A549 (cell line): Measurements from ENCODE around the gene EWSR1. TPM values are rescaled to one million over a fixed set of nuclear protein-coding genes. Genes with fewer than 3 reads are reported as not detected.

Experiments used
- ATAC-seq, 2 experiments: fragments of 200-7000 bp in 1 of 2; fragments of >200 bp in 1 of 2; cut with Nextera tagmentation in 1 of 2; cut with Tn5 transposase in 1 of 2; 3 replicates each; pipeline versions ENCODE4 v1.8.0 to v1.9.1; 2018 to 2020; ENCODE audit warnings: mild to moderate bottlenecking in 1 of 2, moderate library complexity in 1 of 2
- CTCF ChIA-PET: fragments of 300-600 bp; sonication (Branson Sonifier 250); formaldehyde crosslinking; extraction: SDS; loops from one replicate; lab custom pipeline; 2021; ENCODE audit warnings: antibody characterized with exemption, inconsistent platforms; lab: Yijun Ruan, JAX
- POLR2A ChIA-PET: fragments of 350-600 bp; formaldehyde crosslinking; extraction: SDS; loops from one replicate; lab custom pipeline; 2021; ENCODE audit warnings: antibody characterized with exemption, inconsistent platforms; lab: Yijun Ruan, JAX
- DNase-seq, 2 experiments: peaks; one replicate each; pipeline versions ENCODE4 v3.0.0 to v3.0.0-alpha.2; 2011 to 2016; ENCODE audit warnings: low read depth in 1 of 2, low spot score in 1 of 2
- FAIRE-seq: peaks from 2 replicates; lab custom pipeline; 2011; peaks lifted over from hg19 to GRCh38; lab: Jason Lieb, UNC
- H3K27ac ChIP-seq, 2 experiments: fragments of >200 bp; sonication (Bioruptor Twin); formaldehyde crosslinking; 3 replicates each; pipeline ENCODE4 v1.5.1; 2016 to 2017
- H3K4me1 ChIP-seq: fragments of >200 bp; sonication (Bioruptor Twin); formaldehyde crosslinking; 3 replicates; pipeline ENCODE4 v1.6.1; 2016
- H3K4me2 ChIP-seq: fragments of >200 bp; sonication (Bioruptor Twin); formaldehyde crosslinking; 3 replicates; pipeline ENCODE4 v1.6.1; 2016
- H3K4me3 ChIP-seq: fragments of >200 bp; sonication (Bioruptor Twin); formaldehyde crosslinking; 3 replicates; pipeline ENCODE4 v1.5.1; 2016
- H3K9me3 ChIP-seq: fragments of >200 bp; sonication (Bioruptor Twin); formaldehyde crosslinking; 3 replicates; pipeline ENCODE4 v1.6.1; 2016
- BHLHE40 ChIP-seq: IDR thresholded peaks from 2 replicates; pipeline ENCODE4 v1.6.1; 2012; ENCODE audit warnings: low read depth, low read length, inconsistent platforms
- CBX8 ChIP-seq: fragments of 200-600 bp; sonication (generic); IDR thresholded peaks from 2 replicates; pipeline ENCODE4 v1.6.1; 2016
- CHD2 ChIP-seq: fragments of 150-350 bp; IDR thresholded peaks from 2 replicates; pipeline ENCODE4 v1.6.1; 2014; ENCODE audit warnings: low read length; ENCODE audit not compliant: partially characterized antibody
- EHF ChIP-seq: fragments of 250-450 bp; sonication (Bioruptor Pico); IDR thresholded peaks from 2 replicates; pipeline ENCODE4 v1.5.0; 2020; ENCODE audit warnings: mild to moderate bottlenecking
- ESRRA ChIP-seq: fragments of 150-350 bp; IDR thresholded peaks from 2 replicates; pipeline ENCODE4 v1.6.1; 2014; ENCODE audit warnings: mild to moderate bottlenecking, low read length, borderline replicate concordance
- FOSB ChIP-seq: fragments of 250-450 bp; sonication (Bioruptor Pico); IDR thresholded peaks from 2 replicates; pipeline ENCODE4 v1.5.0; 2020; ENCODE audit warnings: mild to moderate bottlenecking, moderate library complexity
- JUNB ChIP-seq: fragments of >200 bp; sonication (Bioruptor Twin); formaldehyde crosslinking; IDR thresholded peaks from 2 replicates; pipeline ENCODE4 v1.6.1; 2016
- KDM5A ChIP-seq: fragments of 200-600 bp; sonication (generic); IDR thresholded peaks from 2 replicates; pipeline ENCODE4 v1.6.1; 2016; ENCODE audit warnings: antibody characterized with exemption, mild to moderate bottlenecking
- MYC ChIP-seq: IDR thresholded peaks from 2 replicates; pipeline ENCODE4 v1.6.1; 2012; ENCODE audit warnings: mild to moderate bottlenecking, inconsistent platforms, low read length, improper control_type of control experiment, borderline replicate concordance
- NFE2L2 ChIP-seq: fragments of 150-350 bp; conservative IDR thresholded peaks from 2 replicates; pipeline ENCODE4 v1.6.1; 2014; ENCODE audit warnings: low read length
- NPAS2 ChIP-seq: fragments of 250-450 bp; sonication (Bioruptor Pico); IDR thresholded peaks from 2 replicates; pipeline ENCODE4 v1.8.0; 2022; ENCODE audit warnings: mild to moderate bottlenecking, moderate library complexity, borderline replicate concordance
- RCOR1 ChIP-seq: fragments of 150-350 bp; IDR thresholded peaks from 2 replicates; pipeline ENCODE4 v1.6.1; 2014; ENCODE audit warnings: antibody characterized with exemption, low read length, low read depth
- RFX5 ChIP-seq: fragments of 450-650 bp; IDR thresholded peaks from 2 replicates; pipeline ENCODE4 v1.7.1; 2014; ENCODE audit warnings: antibody characterized with exemption, mild to moderate bottlenecking, moderate library complexity
- TFCP2L1 ChIP-seq: fragments of 250-450 bp; sonication (Bioruptor Pico); IDR thresholded peaks from 2 replicates; pipeline ENCODE4 v1.5.0; 2021; ENCODE audit warnings: mild to moderate bottlenecking
- TP53 ChIP-seq: fragments of 250-450 bp; sonication (Bioruptor Pico); IDR thresholded peaks from 2 replicates; pipeline ENCODE4 v1.5.0; 2021; ENCODE audit warnings: mild to moderate bottlenecking, moderate library complexity
- ZFP36 ChIP-seq: fragments of 450-650 bp; IDR thresholded peaks from 2 replicates; pipeline ENCODE4 v1.6.1; 2014; ENCODE audit warnings: borderline replicate concordance; ENCODE audit not compliant: partially characterized antibody
- WGBS: methylation state at CpG from one replicate; pipeline ENCODE4 v1.1.6; 2017; ENCODE audit errors: missing lambda C conversion rate; 5-methylcytosine and 5-hydroxymethylcytosine counted together
- polyA plus RNA-seq, 4 experiments: library from polyadenylated mRNA; depleted of rRNA in 3 of 4; stranded (reverse); fragments of >200 nt; fragmentation: RNase III in 1 of 4; extraction: RNeasy Plus Mini Kit Qiagen cat#74134 plus additional on column Dnase treatment in 1 of 4; gene quantifications; 2 replicates in 3 of 4; 3 replicates in 1 of 4; pipeline ENCODE4 v1.2.3, GENCODE V29; 2011 to 2017
- TF ChIP-seq, protein P1 (sequence below): IDR thresholded peaks from 2 replicates; pipeline ENCODE4 v1.6.1; 2012
- TF ChIP-seq, protein P2 (sequence below): fragments of >200 bp; sonication (Bioruptor Twin); formaldehyde crosslinking; IDR thresholded peaks from 2 replicates; pipeline ENCODE4 v1.6.1; 2016
- TF ChIP-seq, protein P3 (sequence below): fragments of >200 bp; sonication (Bioruptor Twin); formaldehyde crosslinking; IDR thresholded peaks from 3 replicates; pipeline ENCODE4 v1.6.1; 2016
- TF ChIP-seq, protein P4 (sequence below): fragments of >200 bp; sonication (Bioruptor Twin); formaldehyde crosslinking; IDR thresholded peaks from 3 replicates; pipeline ENCODE4 v1.5.1; 2016
- TF ChIP-seq, protein P5 (sequence below): fragments of 150-350 bp; IDR thresholded peaks from 2 replicates; pipeline ENCODE4 v1.6.1; 2014; ENCODE audit warnings: low read depth, mild to moderate bottlenecking, low read length

The EWSR1 gene
- polyA plus RNA-seq, 2 of the 4 experiments (the other 2 are of a cell fraction) = 146 to 281 TPM

DNA sequence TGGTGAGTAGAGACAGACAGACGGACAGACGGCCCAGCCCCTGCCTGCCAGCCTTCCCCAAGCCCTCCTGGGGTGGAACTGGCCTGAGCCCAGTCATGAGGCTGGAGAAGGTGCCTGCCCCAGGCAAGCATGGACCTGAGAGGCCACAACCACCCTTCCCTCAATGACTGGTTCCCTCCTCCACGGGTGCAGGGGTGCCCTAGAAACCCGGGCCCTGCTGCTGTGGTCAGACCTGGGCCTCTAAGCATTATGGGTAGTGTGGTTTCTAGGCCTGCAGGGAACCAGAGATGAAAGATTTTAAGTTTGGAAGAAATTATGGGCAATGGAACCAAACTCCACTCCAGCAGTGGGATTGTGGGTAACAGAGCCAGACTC, 13.8 kb upstream of the EWSR1 start:
- TF ChIP-seq BHLHE40 = no peak
- no peak for TF ChIP-seq CHD2
- TF ChIP-seq, protein P1, sequence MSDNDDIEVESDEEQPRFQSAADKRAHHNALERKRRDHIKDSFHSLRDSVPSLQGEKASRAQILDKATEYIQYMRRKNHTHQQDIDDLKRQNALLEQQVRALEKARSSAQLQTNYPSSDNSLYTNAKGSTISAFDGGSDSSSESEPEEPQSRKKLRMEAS = no peak
- no peak for TF ChIP-seq TP53
- no peak for TF ChIP-seq NPAS2 (CRISPR knock-in tag)
- TF ChIP-seq RCOR1 = no peak
- TF ChIP-seq RFX5 = no peak
- TF ChIP-seq, protein P2, sequence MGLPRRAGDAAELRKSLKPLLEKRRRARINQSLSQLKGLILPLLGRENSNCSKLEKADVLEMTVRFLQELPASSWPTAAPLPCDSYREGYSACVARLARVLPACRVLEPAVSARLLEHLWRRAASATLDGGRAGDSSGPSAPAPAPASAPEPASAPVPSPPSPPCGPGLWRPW = no peak
- ChIA-PET POLR2A (no interaction called here), CTCF (interaction anchor here (1.6 to 4.5 kb wide), 2 partner anchors 9 to 11 kb away, joined by 5 to 42 read pairs; no protein-coding TSS in a partner anchor)
- Histone ChIP-seq H3K4me3 (no peak overlapping the region), H3K27ac (no peak overlapping the region), H3K4me2 (no peak overlapping the region), H3K4me1 (no peaks in the 10 kb centered on the region), H3K9me3 (no peaks in the 10 kb centered on the region)
- ATAC-seq (no peak), FAIRE-seq (no peak), DNase-seq (no peak)
- WGBS = 50% methylated on average over 2 of the region's 4 CpGs

DNA sequence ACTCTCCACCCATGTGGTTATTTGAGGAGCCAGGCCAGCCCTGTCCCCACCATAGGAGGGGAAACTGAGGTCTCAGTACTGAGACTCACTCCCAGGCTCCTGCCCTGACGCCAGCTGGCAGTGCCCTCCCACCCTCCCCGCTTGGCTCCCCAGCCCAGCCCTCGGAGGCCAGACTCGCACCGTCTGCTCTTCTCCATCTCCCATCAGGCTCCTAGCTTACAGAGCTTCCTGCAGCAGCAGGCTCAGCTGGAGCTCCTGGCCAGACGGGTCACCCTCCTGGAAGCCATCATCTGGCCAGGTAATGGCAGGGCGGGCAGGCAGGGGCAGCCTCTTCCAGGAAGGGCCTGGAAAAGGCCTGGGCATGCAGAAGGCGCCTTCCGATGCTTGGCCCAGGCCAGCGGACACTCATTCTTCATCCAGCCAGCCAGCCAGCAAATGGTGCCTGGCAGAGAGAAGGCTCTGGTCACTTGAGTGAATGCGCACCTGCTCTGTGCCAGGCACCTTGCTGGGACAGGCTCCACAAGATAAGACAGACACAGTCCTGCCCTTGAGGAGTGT, 12.9 kb upstream of the EWSR1 start:
- TF ChIP-seq ESRRA (no peak), TFCP2L1 (CRISPR knock-in tag) (no peak)
- TF ChIP-seq, protein P2 = no peak
- TF ChIP-seq, protein P3, sequence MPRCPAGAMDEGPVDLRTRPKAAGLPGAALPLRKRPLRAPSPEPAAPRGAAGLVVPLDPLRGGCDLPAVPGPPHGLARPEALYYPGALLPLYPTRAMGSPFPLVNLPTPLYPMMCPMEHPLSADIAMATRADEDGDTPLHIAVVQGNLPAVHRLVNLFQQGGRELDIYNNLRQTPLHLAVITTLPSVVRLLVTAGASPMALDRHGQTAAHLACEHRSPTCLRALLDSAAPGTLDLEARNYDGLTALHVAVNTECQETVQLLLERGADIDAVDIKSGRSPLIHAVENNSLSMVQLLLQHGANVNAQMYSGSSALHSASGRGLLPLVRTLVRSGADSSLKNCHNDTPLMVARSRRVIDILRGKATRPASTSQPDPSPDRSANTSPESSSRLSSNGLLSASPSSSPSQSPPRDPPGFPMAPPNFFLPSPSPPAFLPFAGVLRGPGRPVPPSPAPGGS = no peak
- CTCF ChIA-PET = interaction anchor here (1.6 to 4.5 kb wide), 2 partner anchors 9 to 12 kb away, joined by 5 to 42 read pairs; no protein-coding TSS in a partner anchor
- Histone ChIP-seq H3K4me1 (no peaks in the 10 kb centered on the region), H3K27ac (no peak overlapping the region), H3K4me2 (no peak overlapping the region), H3K9me3 (no peaks in the 10 kb centered on the region), H3K4me3 (no peak overlapping the region)
- POLR2A ChIA-PET = no interaction called here
- FAIRE-seq (no peak), DNase-seq (no peak), ATAC-seq (no peak)
- 84% methylated on average over 6 of the region's 11 CpGs for WGBS

DNA sequence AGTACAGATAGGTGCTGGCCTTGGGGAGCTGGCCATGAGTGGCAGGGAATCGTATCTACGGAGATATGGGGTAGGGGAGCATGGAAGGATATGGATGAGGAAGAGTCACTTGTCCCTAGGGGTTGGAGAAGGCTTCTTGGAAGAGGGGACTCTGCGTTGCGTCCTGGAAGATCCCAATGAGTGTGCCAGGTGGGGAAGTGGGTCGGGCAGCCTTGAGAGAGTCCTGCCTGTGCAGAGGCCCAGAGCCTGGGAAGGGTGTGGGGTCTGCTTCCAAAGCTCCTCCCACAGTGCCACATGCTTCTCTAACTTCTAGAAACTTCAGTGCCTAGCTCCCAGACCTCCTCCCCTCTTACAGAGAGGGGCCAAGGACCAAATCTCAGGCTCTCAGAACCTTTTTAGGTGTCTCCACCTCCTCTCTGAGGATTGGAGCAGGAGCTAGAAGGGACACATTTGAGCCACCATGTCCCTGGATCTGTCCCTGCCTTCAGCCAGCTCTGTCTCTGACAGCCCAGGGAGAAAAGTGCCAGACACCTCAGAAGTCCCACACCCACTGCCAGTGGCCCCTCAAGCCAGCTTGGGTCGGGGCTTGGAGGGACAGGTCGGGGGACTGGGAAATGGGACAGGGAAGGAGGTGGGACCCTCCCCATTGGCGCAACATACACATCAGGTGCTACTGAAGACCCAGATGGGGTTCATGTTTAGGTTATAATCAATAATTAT, 11.3 kb upstream of the EWSR1 start:
- Histone ChIP-seq H3K27ac (no peak overlapping the region), H3K4me2 (no peak overlapping the region), H3K4me3 (no peak overlapping the region), H3K4me1 (no peaks in the 10 kb centered on the region), H3K9me3 (no peaks in the 10 kb centered on the region)
- CTCF ChIA-PET = interaction anchor here (0.6 to 4.5 kb wide), 3 partner anchors 9 to 799 kb away, joined by 3 to 42 read pairs (median 6); no protein-coding TSS in a partner anchor
- FAIRE-seq (no peak), ATAC-seq (no peak), DNase-seq (no peak)
- 88% methylated on average over 7 of the region's 8 CpGs for WGBS
- POLR2A ChIA-PET = no interaction called here
- TF ChIP-seq, protein P4, sequence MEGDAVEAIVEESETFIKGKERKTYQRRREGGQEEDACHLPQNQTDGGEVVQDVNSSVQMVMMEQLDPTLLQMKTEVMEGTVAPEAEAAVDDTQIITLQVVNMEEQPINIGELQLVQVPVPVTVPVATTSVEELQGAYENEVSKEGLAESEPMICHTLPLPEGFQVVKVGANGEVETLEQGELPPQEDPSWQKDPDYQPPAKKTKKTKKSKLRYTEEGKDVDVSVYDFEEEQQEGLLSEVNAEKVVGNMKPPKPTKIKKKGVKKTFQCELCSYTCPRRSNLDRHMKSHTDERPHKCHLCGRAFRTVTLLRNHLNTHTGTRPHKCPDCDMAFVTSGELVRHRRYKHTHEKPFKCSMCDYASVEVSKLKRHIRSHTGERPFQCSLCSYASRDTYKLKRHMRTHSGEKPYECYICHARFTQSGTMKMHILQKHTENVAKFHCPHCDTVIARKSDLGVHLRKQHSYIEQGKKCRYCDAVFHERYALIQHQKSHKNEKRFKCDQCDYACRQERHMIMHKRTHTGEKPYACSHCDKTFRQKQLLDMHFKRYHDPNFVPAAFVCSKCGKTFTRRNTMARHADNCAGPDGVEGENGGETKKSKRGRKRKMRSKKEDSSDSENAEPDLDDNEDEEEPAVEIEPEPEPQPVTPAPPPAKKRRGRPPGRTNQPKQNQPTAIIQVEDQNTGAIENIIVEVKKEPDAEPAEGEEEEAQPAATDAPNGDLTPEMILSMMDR = no peak
- TF ChIP-seq KDM5A (no peak), EHF (no peak), TFCP2L1 (CRISPR knock-in tag) (no peak), FOSB (CRISPR knock-in tag) (no peak), ZFP36 (no peak), CBX8 (no peak), JUNB (no peak), NFE2L2 (no peak), NPAS2 (CRISPR knock-in tag) (no peak), MYC (no peak)
- TF ChIP-seq, protein P2 = no peak
- TF ChIP-seq, protein P3 = no peak
- TF ChIP-seq, protein P5, sequence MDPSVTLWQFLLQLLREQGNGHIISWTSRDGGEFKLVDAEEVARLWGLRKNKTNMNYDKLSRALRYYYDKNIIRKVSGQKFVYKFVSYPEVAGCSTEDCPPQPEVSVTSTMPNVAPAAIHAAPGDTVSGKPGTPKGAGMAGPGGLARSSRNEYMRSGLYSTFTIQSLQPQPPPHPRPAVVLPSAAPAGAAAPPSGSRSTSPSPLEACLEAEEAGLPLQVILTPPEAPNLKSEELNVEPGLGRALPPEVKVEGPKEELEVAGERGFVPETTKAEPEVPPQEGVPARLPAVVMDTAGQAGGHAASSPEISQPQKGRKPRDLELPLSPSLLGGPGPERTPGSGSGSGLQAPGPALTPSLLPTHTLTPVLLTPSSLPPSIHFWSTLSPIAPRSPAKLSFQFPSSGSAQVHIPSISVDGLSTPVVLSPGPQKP = no peak
